Measurements from ENCODE around the gene WASHC3. TPM values are rescaled to one million over a fixed set of nuclear protein-coding genes. Genes with fewer than 3 reads are reported as not detected.
A peak's percentile ranks its signal among the peaks of the same experiment; 100 is the strongest.

The WASHC3 gene
- polyA plus RNA-seq, 1 experiment = 34.5 TPM

GRCh38 chr12:102067574-102068258, 5.9 kb upstream of the WASHC3 start:
- DNase-seq (ENCODE audit: low read depth) = peak; percentile 43
- CTCF ChIA-PET = interaction anchor here (0.7 to 1.3 kb wide), 2 partner anchors 128 to 673 kb away, joined by 3 read pairs; no protein-coding TSS in a partner anchor
- POLR2A ChIA-PET = no interaction called here

GRCh38 chr12:102064476-102064875, 2.7 kb upstream of the WASHC3 start:
- DNase-seq (ENCODE audit: low read depth) = no peak
- Histone ChIP-seq H3K4me3 (ENCODE audit: low read depth, low read length) (no peak overlapping the region), H3K36me3 (ENCODE audit: control insufficient read depth, insufficient read depth, low read length) (peaks cover 1% of the 10 kb centered on the region; the same call in 1 of the 2 replicates), H3K27me3 (ENCODE audit: control insufficient read depth, insufficient read depth, low read length) (no peaks in the 10 kb centered on the region)
- ChIA-PET CTCF (no interaction called here), POLR2A (no interaction called here)
- no peak for TF ChIP-seq CTCF (IDR thresholded peaks at IDR 0.05; ENCODE audit: insufficient read depth, low read depth, low read length)

More at GRCh38 chr12:102067574-102068258, 5.9 kb upstream of the WASHC3 start:
- no peaks in the 10 kb centered on the region for H3K36me3 ChIP-seq (ENCODE audit: control insufficient read depth, insufficient read depth, low read length)
- no peak overlapping the region for H3K4me3 ChIP-seq (ENCODE audit: low read depth, low read length)
- H3K27me3 ChIP-seq (ENCODE audit: control insufficient read depth, insufficient read depth, low read length) = no peaks in the 10 kb centered on the region
- TF ChIP-seq CTCF (IDR thresholded peaks at IDR 0.05; ENCODE audit: insufficient read depth, low read depth, low read length) = no peak

GRCh38 chr12:102063069-102063468, 1.3 kb upstream of the WASHC3 start:
- H3K36me3 ChIP-seq (ENCODE audit: control insufficient read depth, insufficient read depth, low read length) = peaks cover 1% of the 10 kb centered on the region; the same call in 1 of the 2 replicates
- DNase-seq (ENCODE audit: low read depth) = no peak
- ChIA-PET POLR2A (no interaction called here), CTCF (no interaction called here)
- no peak for TF ChIP-seq CTCF (IDR thresholded peaks at IDR 0.05; ENCODE audit: insufficient read depth, low read depth, low read length)
- H3K4me3 ChIP-seq (ENCODE audit: low read depth, low read length) = no peak overlapping the region
- no peaks in the 10 kb centered on the region for H3K27me3 ChIP-seq (ENCODE audit: control insufficient read depth, insufficient read depth, low read length)

- POLR2A ChIA-PET = no interaction called here
- Histone ChIP-seq H3K27me3 (ENCODE audit: control insufficient read depth, insufficient read depth, low read length) (no peaks in the 10 kb centered on the region), H3K4me3 (ENCODE audit: low read depth, low read length) (peak overlapping the region; percentile 64; the same call in 1 of the 2 replicates), H3K36me3 (ENCODE audit: control insufficient read depth, insufficient read depth, low read length) (peaks cover 1% of the 10 kb centered on the region; the same call in 1 of the 2 replicates)
- DNase-seq (ENCODE audit: low read depth) = no peak
- CTCF ChIA-PET = interaction anchor here (1.1 kb wide), 1 partner anchor 122 kb away, joined by 3 read pairs; no protein-coding TSS in a partner anchor
- TF ChIP-seq CTCF (IDR thresholded peaks at IDR 0.05; ENCODE audit: insufficient read depth, low read depth, low read length) = no peak
These were observed 622 bp upstream of the WASHC3 start for GRCh38 chr12:102062419-102062806.

- no peak for DNase-seq (ENCODE audit: low read depth)
- Histone ChIP-seq H3K36me3 (ENCODE audit: control insufficient read depth, insufficient read depth, low read length) (peaks cover 1% of the 10 kb centered on the region; the same call in 1 of the 2 replicates), H3K4me3 (ENCODE audit: low read depth, low read length) (peak overlapping the region; percentile 64), H3K27me3 (ENCODE audit: control insufficient read depth, insufficient read depth, low read length) (no peaks in the 10 kb centered on the region)
- CTCF ChIA-PET = interaction anchor here (1.1 to 1.6 kb wide), 2 partner anchors 121 to 123 kb away, joined by 3 to 4 read pairs; no protein-coding TSS in a partner anchor
- no peak for TF ChIP-seq CTCF (IDR thresholded peaks at IDR 0.05; ENCODE audit: insufficient read depth, low read depth, low read length)
- POLR2A ChIA-PET = interaction anchor here (0.6 kb wide), 1 partner anchor 135 kb away, joined by 20 read pairs; no protein-coding TSS in a partner anchor
These were observed 663 bp downstream of the WASHC3 start for GRCh38 chr12:102061096-102061559.
